Epithelial cell of proximal tubule (primary cell): ENCODE measurements around the gene TP53I11. TPM values are rescaled to one million over a fixed set of nuclear protein-coding genes. Genes with fewer than 3 reads are reported as not detected.

ENCODE experiments used
- DNase-seq: peaks from one replicate; pipeline ENCODE4 v3.0.0-alpha.2; 2011; ENCODE audit warnings: low read depth
- H3K4me3 ChIP-seq: 2 replicates; pipeline ENCODE4 v1.5.1; 2011; ENCODE audit warnings: low read depth, mild to moderate bottlenecking, low read length
- CTCF ChIP-seq: conservative IDR thresholded peaks from 2 replicates; pipeline ENCODE4 v1.5.1; 2012; ENCODE audit warnings: low read depth, mild to moderate bottlenecking, low read length
- total RNA-seq: library from RNA; depleted of rRNA; stranded (reverse); fragments of >200 nt; gene quantifications from 2 replicates; pipeline ENCODE4 v1.2.3, GENCODE V29; 2015

The TP53I11 gene
- total RNA-seq = 8.0 and 34.4 TPM in 2 replicates

- H3K4me3 ChIP-seq = peak within 1 kb of the TSS; percentile 45
- no peak for DNase-seq
- TF ChIP-seq CTCF = peak; percentile 49
These were observed at the start of gene TP53I11 for GRCh38 chr11:44950625-44951476. Gene TP53I11 (minus strand): TSS chr11:44950883. CDS start chr11:44938335, 12,548 bp downstream.

GRCh38 chr11:44999068-44999467 lies 48.4 kb upstream of the TP53I11 start:
- TF ChIP-seq CTCF = no peak
- no peak overlapping the region for H3K4me3 ChIP-seq
- DNase-seq = no peak

GRCh38 chr11:44998051-44998450 lies 47.4 kb upstream of the TP53I11 start:
- no peak overlapping the region for H3K4me3 ChIP-seq
- TF ChIP-seq CTCF = no peak
- no peak for DNase-seq

- H3K4me3 ChIP-seq = no peak overlapping the region
- no peak for TF ChIP-seq CTCF
- DNase-seq = no peak
These were observed 46.9 kb upstream of the TP53I11 start for GRCh38 chr11:44997566-44997965.

GRCh38 chr11:44994753-44995152 lies 44.1 kb upstream of the TP53I11 start:
- no peak for DNase-seq
- H3K4me3 ChIP-seq = no peak overlapping the region
- no peak for TF ChIP-seq CTCF

- TF ChIP-seq CTCF = no peak
- H3K4me3 ChIP-seq = no peak overlapping the region
- DNase-seq = no peak
These were observed 43.5 kb upstream of the TP53I11 start for GRCh38 chr11:44993971-44994704.
